ENCODE results near the gene NUP98. TPM values are rescaled to one million over a fixed set of nuclear protein-coding genes. Genes with fewer than 3 reads are reported as not detected.

NUP98 gene
- total RNA-seq, 6 experiments from 2014 or later = 29.7 to 69.0 (median 34.3) TPM

DNA sequence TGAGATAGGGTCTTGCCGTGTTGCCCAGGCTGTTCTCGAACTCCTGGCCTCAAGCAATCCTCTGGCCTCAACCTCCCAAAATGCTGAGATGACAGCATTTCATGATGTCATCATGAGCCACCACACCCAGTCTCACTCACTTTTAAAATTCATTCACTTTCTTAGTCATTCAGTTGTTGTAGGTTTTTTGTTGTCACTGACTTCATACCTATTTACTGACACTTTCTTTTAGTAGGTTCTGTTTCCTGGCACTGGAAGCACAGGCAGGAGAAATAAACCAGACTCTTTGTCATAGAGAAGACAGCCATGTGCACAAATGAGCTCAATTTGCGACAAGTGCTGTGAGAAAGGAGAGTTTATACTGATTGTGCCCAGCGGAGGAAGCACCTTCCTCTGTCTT lies 166.0 kb downstream of the NUP98 start:
- 74% methylated on average over 4 of the region's 4 CpGs for WGBS (ENCODE audit: insufficient coverage, low coverage, low lambda C conversion rate, missing lambda C conversion rate)
- H3K4me1 ChIP-seq = no peaks in the 10 kb centered on the region
- TF ChIP-seq, protein P1, sequence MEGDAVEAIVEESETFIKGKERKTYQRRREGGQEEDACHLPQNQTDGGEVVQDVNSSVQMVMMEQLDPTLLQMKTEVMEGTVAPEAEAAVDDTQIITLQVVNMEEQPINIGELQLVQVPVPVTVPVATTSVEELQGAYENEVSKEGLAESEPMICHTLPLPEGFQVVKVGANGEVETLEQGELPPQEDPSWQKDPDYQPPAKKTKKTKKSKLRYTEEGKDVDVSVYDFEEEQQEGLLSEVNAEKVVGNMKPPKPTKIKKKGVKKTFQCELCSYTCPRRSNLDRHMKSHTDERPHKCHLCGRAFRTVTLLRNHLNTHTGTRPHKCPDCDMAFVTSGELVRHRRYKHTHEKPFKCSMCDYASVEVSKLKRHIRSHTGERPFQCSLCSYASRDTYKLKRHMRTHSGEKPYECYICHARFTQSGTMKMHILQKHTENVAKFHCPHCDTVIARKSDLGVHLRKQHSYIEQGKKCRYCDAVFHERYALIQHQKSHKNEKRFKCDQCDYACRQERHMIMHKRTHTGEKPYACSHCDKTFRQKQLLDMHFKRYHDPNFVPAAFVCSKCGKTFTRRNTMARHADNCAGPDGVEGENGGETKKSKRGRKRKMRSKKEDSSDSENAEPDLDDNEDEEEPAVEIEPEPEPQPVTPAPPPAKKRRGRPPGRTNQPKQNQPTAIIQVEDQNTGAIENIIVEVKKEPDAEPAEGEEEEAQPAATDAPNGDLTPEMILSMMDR (IDR thresholded peaks at IDR 0.05) = no peak
- TF ChIP-seq POLR2A (IDR thresholded peaks at IDR 0.05) = no peak
- no peaks in the 10 kb centered on the region for H3K27me3 ChIP-seq
- H3K9me3 ChIP-seq = no peaks in the 10 kb centered on the region
- H3K36me3 ChIP-seq = no peaks in the 10 kb centered on the region
- no peak overlapping the region for H3K4me3 ChIP-seq
- ATAC-seq (no peak), DNase-seq (no peak)
- no peak overlapping the region for H3K27ac ChIP-seq
- intact Hi-C loops (cut with DNase I) = no loop called here

DNA sequence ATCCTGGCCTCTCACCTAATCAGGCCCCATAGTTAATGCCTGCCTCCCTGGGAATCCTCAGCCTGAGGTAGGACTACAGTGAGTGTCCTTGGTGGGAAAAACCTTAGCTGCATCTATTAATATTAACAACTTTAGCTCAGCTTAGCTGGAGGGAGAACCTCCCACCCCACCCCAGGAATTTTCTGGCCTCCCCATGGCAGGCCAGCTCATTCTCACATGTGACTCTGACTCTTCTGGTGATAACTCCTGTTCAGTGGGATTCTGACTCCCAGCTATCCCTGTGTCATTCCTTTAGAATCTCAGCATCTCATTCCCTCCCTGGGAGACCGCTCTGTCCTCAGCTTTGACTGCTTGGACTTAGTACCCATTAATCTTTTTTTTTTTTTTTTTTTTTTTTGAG lies 170.1 kb downstream of the NUP98 start:
- Histone ChIP-seq H3K4me1 (no peaks in the 10 kb centered on the region), H3K9me3 (no peaks in the 10 kb centered on the region), H3K27me3 (no peaks in the 10 kb centered on the region), H3K27ac (no peak overlapping the region), H3K4me3 (no peak overlapping the region), H3K36me3 (no peaks in the 10 kb centered on the region)
- intact Hi-C loops (cut with DNase I) = no loop called here
- TF ChIP-seq, protein P1 (IDR thresholded peaks at IDR 0.05) = no peak
- no peak for TF ChIP-seq POLR2A (IDR thresholded peaks at IDR 0.05)
- 100% methylated on average over 1 of the region's 1 CpG for WGBS (ENCODE audit: insufficient coverage, low coverage, low lambda C conversion rate, missing lambda C conversion rate)
- DNase-seq (no peak), ATAC-seq (no peak)

DNA sequence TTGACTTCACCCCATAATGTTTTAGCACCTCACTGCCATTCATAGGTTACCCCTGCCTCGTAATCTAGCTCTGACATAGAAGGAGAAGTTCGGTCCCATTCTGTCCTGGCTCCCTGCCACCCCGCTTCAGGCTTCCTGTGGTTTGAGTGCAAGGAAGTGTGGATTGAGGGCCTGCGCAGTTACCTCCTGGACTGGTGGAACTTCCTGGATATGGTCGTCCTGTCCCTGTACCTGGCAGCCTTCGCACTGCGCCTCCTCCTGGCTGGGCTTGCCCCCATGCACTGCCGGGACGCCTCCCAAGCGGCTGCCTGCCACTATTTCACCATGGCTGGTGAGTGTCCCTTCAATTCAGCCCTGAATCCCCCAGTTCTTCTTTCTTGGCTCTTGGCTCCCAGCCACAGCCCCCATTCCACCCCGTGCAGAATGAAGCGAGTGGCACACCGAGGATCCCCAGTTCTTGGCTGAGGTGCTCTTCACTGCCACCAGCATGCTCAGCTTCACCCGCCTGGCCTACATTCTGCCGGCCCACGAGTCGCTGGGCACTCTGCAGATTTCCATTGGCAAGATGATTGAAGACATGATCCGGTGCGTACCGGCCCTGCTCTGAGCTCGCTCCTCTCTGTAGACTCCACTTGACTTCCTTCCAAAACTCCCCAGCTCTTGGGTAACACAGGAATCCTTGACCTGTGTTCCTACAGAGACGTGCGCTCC lies 170.9 kb downstream of the NUP98 start:
- intact Hi-C loops (cut with DNase I) = no loop called here
- peak in 1 of 3 donors; percentile 52 for DNase-seq
- TF ChIP-seq, protein P1 (IDR thresholded peaks at IDR 0.05) = no peak
- no peak for TF ChIP-seq POLR2A (IDR thresholded peaks at IDR 0.05)
- Histone ChIP-seq H3K27ac (no peak overlapping the region), H3K36me3 (no peaks in the 10 kb centered on the region), H3K27me3 (no peaks in the 10 kb centered on the region), H3K9me3 (no peaks in the 10 kb centered on the region), H3K4me3 (no peak overlapping the region), H3K4me1 (no peaks in the 10 kb centered on the region)
- peak; percentile 31 to 50 (median 46) for ATAC-seq
- WGBS (ENCODE audit: insufficient coverage, low coverage, low lambda C conversion rate, missing lambda C conversion rate) = 62% methylated on average over 14 of the region's 23 CpGs

Small RNA genes lying within 50 kb of the gene (small RNA-seq; reads per million reads assigned to genes)
- gene RF00019 (0 reads per million in 2 experiments), gene RNU6-1143P (0 reads per million in 2 experiments), gene RNU7-50P (0 reads per million in 2 experiments)

Other genes with a start within 250 kb of the NUP98 start
- under 1 TPM in 2 of 6 experiments, not detected in 4; 0.35 to 0.59 TPM for gene ART5, start 155.6 kb downstream of the NUP98 start, total RNA-seq
- gene ART1, start 152.4 kb downstream of the NUP98 start, total RNA-seq = not detected
- gene CHRNA10, start 126.2 kb downstream of the NUP98 start, total RNA-seq = 1 to 10 TPM in 1 of 6 experiments, under 1 TPM in 5; 0.25 to 1.2 (median 0.41) TPM
- gene PGAP2, start 11.0 kb upstream of the NUP98 start, total RNA-seq = 10 to 100 TPM; 14.8 to 26.8 (median 17.9) TPM
- gene RHOG, start 43.4 kb upstream of the NUP98 start, total RNA-seq = 10 to 100 TPM; 13.9 to 31.5 (median 22.0) TPM
- 10 to 100 TPM; 36.4 to 48.0 (median 40.5) TPM for gene STIM1, start 58.1 kb upstream of the NUP98 start, total RNA-seq

Measured in right lobe of liver (tissue), 6 donors.